IMR-90 (cell line): ENCODE data around the gene TMTC2. TPM values are rescaled to one million over a fixed set of nuclear protein-coding genes. Genes with fewer than 3 reads are reported as not detected.

Source experiments
- ATAC-seq: fragments of 200-7000 bp; cut with Tn5 transposase; 2 replicates; pipeline ENCODE4 v1.9.1; 2020; ENCODE audit warnings: low read depth, mild to moderate bottlenecking, moderate library complexity
- BruUV-seq: library from RNA; stranded (reverse); fragments of 400-500 nt; replicated peaks from 2 replicates; lab custom pipeline; 2021; lab: Mats Ljungman, UMichigan
- CTCF ChIA-PET: fragments of 300-600 bp; formaldehyde crosslinking; extraction: SDS; loops from one replicate; lab custom pipeline; 2021; ENCODE audit warnings: antibody characterized with exemption; lab: Yijun Ruan, JAX
- POLR2A ChIA-PET: fragments of 300-600 bp; sonication (Branson Sonifier 250); formaldehyde crosslinking; loops from one replicate; lab custom pipeline; 2022; ENCODE audit warnings: antibody characterized with exemption; ENCODE audit not compliant: unreplicated experiment; lab: Charles Lee
- DNase-seq: peaks from one replicate; pipeline ENCODE4 v3.0.0; 2013
- H2AFZ ChIP-seq: replicated peaks from 2 replicates; pipeline ENCODE3; 2013; ENCODE audit warnings: low read length, mild to moderate bottlenecking; ENCODE audit not compliant: poor library complexity
- H2AK5ac ChIP-seq: 2 replicates; pipeline ENCODE4 v1.6.1; 2013; ENCODE audit warnings: low read depth, low read length, inconsistent platforms
- H2AK9ac ChIP-seq: replicated peaks from 2 replicates; pipeline ENCODE3; 2013; ENCODE audit warnings: mild to moderate bottlenecking, low read depth, low read length, moderate library complexity; ENCODE audit not compliant: poor library complexity
- H2BK120ac ChIP-seq: 2 replicates; pipeline ENCODE4 v1.6.1; 2013; ENCODE audit warnings: low read depth, low read length, inconsistent platforms
- H2BK15ac ChIP-seq: 3 replicates; pipeline ENCODE4 v1.6.1; 2013; ENCODE audit warnings: low read depth, low read length, inconsistent platforms
- H2BK20ac ChIP-seq: 2 replicates; pipeline ENCODE4 v1.6.1; 2013; ENCODE audit warnings: low read depth, mild to moderate bottlenecking, inconsistent platforms, low read length, moderate library complexity
- H2BK5ac ChIP-seq: 2 replicates; pipeline ENCODE4 v1.6.1; 2013; ENCODE audit warnings: mild to moderate bottlenecking, low read depth, low read length, inconsistent platforms; ENCODE audit not compliant: poor library complexity, severe bottlenecking
- H3K14ac ChIP-seq: replicated peaks from 2 replicates; pipeline ENCODE4 v1.6.1; 2013; ENCODE audit warnings: low read depth, low read length, inconsistent platforms
- H3K18ac ChIP-seq: 2 replicates; pipeline ENCODE4 v1.6.1; 2013; ENCODE audit warnings: low read depth, low read length, control low read depth
- H3K23ac ChIP-seq: 2 replicates; pipeline ENCODE4 v1.6.1; 2013; ENCODE audit warnings: low read depth, low read length, inconsistent platforms
- H3K27ac ChIP-seq: 2 replicates; pipeline ENCODE4 v1.5.1; 2013; ENCODE audit warnings: mild to moderate bottlenecking, control low read depth, low read length; ENCODE audit not compliant: insufficient read depth
- H3K27me3 ChIP-seq: 2 replicates; pipeline ENCODE4 v1.6.1; 2013; ENCODE audit warnings: low read length; ENCODE audit not compliant: control insufficient read depth, insufficient read depth
- H3K36me3 ChIP-seq: 2 replicates; pipeline ENCODE4 v1.6.1; 2013; ENCODE audit warnings: low read length, mixed read lengths; ENCODE audit not compliant: control insufficient read depth, insufficient read depth
- H3K4ac ChIP-seq: 2 replicates; pipeline ENCODE4 v1.6.1; 2013; ENCODE audit warnings: low read depth, low read length, inconsistent platforms
- H3K4me1 ChIP-seq: 2 replicates; pipeline ENCODE4 v1.6.1; 2013; ENCODE audit warnings: low read length, mixed read lengths; ENCODE audit not compliant: control insufficient read depth, insufficient read depth
- H3K4me2 ChIP-seq: 2 replicates; pipeline ENCODE4 v1.6.1; 2013; ENCODE audit warnings: low read depth, mild to moderate bottlenecking, control low read depth, low read length, moderate library complexity
- H3K4me3 ChIP-seq: 2 replicates; pipeline ENCODE4 v1.5.1; 2013; ENCODE audit warnings: low read depth, mild to moderate bottlenecking, control low read depth, low read length, moderate library complexity; ENCODE audit not compliant: insufficient read depth
- H3K56ac ChIP-seq: 2 replicates; pipeline ENCODE4 v1.6.1; 2013; ENCODE audit warnings: low read length, inconsistent platforms; ENCODE audit not compliant: insufficient read depth; ENCODE audit errors: extremely low read depth
- H3K79me1 ChIP-seq, 2 experiments: 2 replicates each; pipeline ENCODE4 v1.6.1; 2013; ENCODE audit warnings: low read length in 2 of 2, inconsistent platforms in 1 of 2, low read depth in 1 of 2
- H3K9ac ChIP-seq: 2 replicates; pipeline ENCODE4 v1.6.1; 2013; ENCODE audit warnings: low read depth, low read length, control low read depth
- H3K9me1 ChIP-seq: 2 replicates; pipeline ENCODE4 v1.6.1; 2013; ENCODE audit warnings: low read length, inconsistent platforms; ENCODE audit not compliant: insufficient read depth
- H3K9me3 ChIP-seq: 2 replicates; pipeline ENCODE4 v1.6.1; 2013; ENCODE audit warnings: low read length; ENCODE audit not compliant: control insufficient read depth, insufficient read depth
- H4K20me1 ChIP-seq: 2 replicates; pipeline ENCODE4 v1.6.1; 2013; ENCODE audit warnings: low read length, inconsistent platforms; ENCODE audit not compliant: insufficient read depth
- H4K5ac ChIP-seq: 2 replicates; pipeline ENCODE4 v1.6.1; 2013; ENCODE audit warnings: mild to moderate bottlenecking, low read depth, low read length, control low read depth
- H4K8ac ChIP-seq, 2 experiments: 2 replicates each; pipeline ENCODE4 v1.6.1; 2013; ENCODE audit warnings: low read depth in 2 of 2, low read length in 2 of 2, control low read depth in 1 of 2, inconsistent platforms in 1 of 2
- H4K91ac ChIP-seq: 2 replicates; pipeline ENCODE4 v1.6.1; 2013; ENCODE audit warnings: low read depth, low read length, inconsistent platforms; ENCODE audit not compliant: insufficient read depth
- CEBPB ChIP-seq: IDR thresholded peaks from 2 replicates; pipeline ENCODE4 v1.6.1; 2012; ENCODE audit warnings: low read depth, low read length, improper control_type of control experiment
- FOS ChIP-seq: fragments of 150-350 bp; IDR thresholded peaks from 2 replicates; pipeline ENCODE4 v1.6.1; 2016; ENCODE audit warnings: low read depth, low read length
- MAFK ChIP-seq: IDR thresholded peaks from 2 replicates; pipeline ENCODE4 v1.6.1; 2012; ENCODE audit warnings: low read depth, low read length, improper control_type of control experiment
- MXI1 ChIP-seq: IDR thresholded peaks from 2 replicates; pipeline ENCODE4 v1.6.1; 2012; ENCODE audit warnings: low read depth, mild to moderate bottlenecking, low read length, moderate library complexity, borderline replicate concordance
- POLR2A ChIP-seq: IDR thresholded peaks from 2 replicates; pipeline ENCODE4 v1.6.1; 2012; ENCODE audit warnings: mild to moderate bottlenecking, low read depth, low read length
- RCOR1 ChIP-seq: IDR thresholded peaks from 2 replicates; pipeline ENCODE4 v1.6.1; 2012; ENCODE audit warnings: mild to moderate bottlenecking, low read length, improper control_type of control experiment; ENCODE audit not compliant: insufficient replicate concordance
- RFX5 ChIP-seq: IDR thresholded peaks from 2 replicates; pipeline ENCODE4 v1.8.0; 2012; ENCODE audit warnings: low read depth, mild to moderate bottlenecking, low read length, moderate library complexity
- WGBS, 2 experiments: methylation state at CpG; one replicate each; pipeline versions ENCODE4 v1.1.5 to v1.1.7; 2013; ENCODE audit warnings: missing lambda C conversion rate in 2 of 2; ENCODE audit not compliant: insufficient read length in 1 of 2; ENCODE audit errors: extremely low coverage in 2 of 2; 5-methylcytosine and 5-hydroxymethylcytosine counted together
- dilution Hi-C: fragments of 300-500 bp; cut with HindIII; formaldehyde crosslinking; loops from one replicate; pipeline ENCODE4 v1.14.3; 2018; ENCODE audit warnings: low sequenced_read_pairs; ENCODE audit not compliant: unreplicated experiment
- in situ Hi-C: fragments of 300-500 bp; cut with MboI; formaldehyde crosslinking; loops from 3 replicates; pipeline ENCODE4 v1.14.3; 2019; ENCODE audit warnings: low sequenced_read_pairs, inconsistent platforms, mixed read lengths
- intact Hi-C: fragments of 100-400 bp; cut with micrococcal nuclease; formaldehyde crosslinking; loops from 2 replicates; pipeline ENCODE4 v1.10.0; 2022
- polyA plus RNA-seq, 3 experiments: library from polyadenylated mRNA; depleted of rRNA; stranded (reverse); fragments of >200 nt; gene quantifications; 2 replicates each; pipeline ENCODE4 v1.2.3, GENCODE V29; 2012; ENCODE audit warnings: low replicate concordance in 1 of 3
- total RNA-seq: library from RNA; depleted of rRNA; stranded (reverse); fragments of >200 nt; gene quantifications from 2 replicates; pipeline ENCODE4 v1.2.3, GENCODE V29; 2012
- TF ChIP-seq, protein P1 (sequence below): conservative IDR thresholded peaks from 2 replicates; pipeline ENCODE4 v1.5.1; 2012; ENCODE audit warnings: mild to moderate bottlenecking, low read depth, low read length, improper control_type of control experiment
- TF ChIP-seq, protein P2 (sequence below): fragments of 150-350 bp; IDR thresholded peaks from 2 replicates; pipeline ENCODE4 v1.6.1; 2016; ENCODE audit warnings: low read depth, mild to moderate bottlenecking, low read length, moderate library complexity, borderline replicate concordance

Gene TMTC2
- total and polyA plus RNA-seq, 2 of the 4 experiments (the other 2 are of a cell fraction): 0.56 to 1.4 TPM

DNA sequence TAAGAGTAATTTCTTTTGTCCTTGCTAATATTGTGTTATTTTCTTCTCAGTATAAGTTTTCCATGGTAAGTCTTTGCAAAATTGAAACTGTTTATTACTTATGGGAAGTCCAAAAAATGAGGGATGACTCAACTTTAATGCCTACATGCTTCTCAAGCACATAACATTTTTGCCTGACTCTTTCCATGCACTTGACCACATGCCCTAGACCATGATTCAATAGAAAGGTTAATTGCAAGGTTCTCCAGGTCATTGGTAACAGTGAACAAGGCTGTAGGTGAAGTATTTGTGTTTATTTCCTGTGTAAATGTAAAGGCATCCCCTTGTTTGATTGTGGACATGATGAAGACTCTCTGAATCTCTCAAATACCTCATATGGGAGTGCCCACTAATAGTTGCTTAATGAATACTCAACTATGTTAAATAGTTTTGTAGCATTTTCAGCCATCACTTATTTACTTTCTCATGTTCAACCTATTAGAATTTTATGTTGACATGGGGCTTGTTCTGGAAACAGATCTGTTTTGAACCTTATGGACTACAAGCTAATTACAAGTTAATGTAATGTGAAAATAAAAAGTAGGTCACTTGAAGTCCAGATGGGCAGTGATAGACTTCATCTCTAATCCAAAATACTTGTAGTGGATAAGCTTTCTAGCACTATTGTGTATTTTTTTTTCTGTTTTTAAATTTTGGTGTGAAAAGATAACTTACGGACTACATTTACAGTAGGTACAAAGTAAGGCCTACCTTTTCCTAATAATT, 131.7 kb downstream of the TMTC2 start:
- Histone ChIP-seq H3K4me2 (no peak overlapping the region), H2BK15ac (no peak overlapping the region), H3K18ac (no peak overlapping the region), H4K5ac (no peak overlapping the region), H3K4me1 (no peaks in the 10 kb centered on the region), H4K91ac (no peak overlapping the region), H3K27ac (no peak overlapping the region), H2BK120ac (no peak overlapping the region), H4K20me1 (no peaks in the 10 kb centered on the region), H3K14ac (no peak overlapping the region), H3K4me3 (no peak overlapping the region), H3K9ac (no peak overlapping the region), H2BK20ac (no peak overlapping the region), H3K36me3 (no peaks in the 10 kb centered on the region), H2AFZ (no peak overlapping the region), H3K27me3 (no peaks in the 10 kb centered on the region), H3K9me3 (no peaks in the 10 kb centered on the region), H2BK5ac (no peak overlapping the region), H3K4ac (no peak overlapping the region), H4K8ac (no peak overlapping the region), H3K9me1 (no peaks in the 10 kb centered on the region), H3K56ac (no peak overlapping the region), H3K79me1 (no peaks in the 10 kb centered on the region), H3K23ac (no peak overlapping the region), H2AK5ac (no peak overlapping the region), H2AK9ac (no peak overlapping the region)
- intact Hi-C loops (no loop called here), in situ Hi-C loops (no loop called here), dilution Hi-C loops (no loop called here)
- no peak for ATAC-seq
- WGBS, 2 experiments: no CpG with 5 or more reads among the region's 1 CpG
- TF ChIP-seq, protein P1, sequence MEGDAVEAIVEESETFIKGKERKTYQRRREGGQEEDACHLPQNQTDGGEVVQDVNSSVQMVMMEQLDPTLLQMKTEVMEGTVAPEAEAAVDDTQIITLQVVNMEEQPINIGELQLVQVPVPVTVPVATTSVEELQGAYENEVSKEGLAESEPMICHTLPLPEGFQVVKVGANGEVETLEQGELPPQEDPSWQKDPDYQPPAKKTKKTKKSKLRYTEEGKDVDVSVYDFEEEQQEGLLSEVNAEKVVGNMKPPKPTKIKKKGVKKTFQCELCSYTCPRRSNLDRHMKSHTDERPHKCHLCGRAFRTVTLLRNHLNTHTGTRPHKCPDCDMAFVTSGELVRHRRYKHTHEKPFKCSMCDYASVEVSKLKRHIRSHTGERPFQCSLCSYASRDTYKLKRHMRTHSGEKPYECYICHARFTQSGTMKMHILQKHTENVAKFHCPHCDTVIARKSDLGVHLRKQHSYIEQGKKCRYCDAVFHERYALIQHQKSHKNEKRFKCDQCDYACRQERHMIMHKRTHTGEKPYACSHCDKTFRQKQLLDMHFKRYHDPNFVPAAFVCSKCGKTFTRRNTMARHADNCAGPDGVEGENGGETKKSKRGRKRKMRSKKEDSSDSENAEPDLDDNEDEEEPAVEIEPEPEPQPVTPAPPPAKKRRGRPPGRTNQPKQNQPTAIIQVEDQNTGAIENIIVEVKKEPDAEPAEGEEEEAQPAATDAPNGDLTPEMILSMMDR: no peak
- TF ChIP-seq MXI1 (no peak), RFX5 (no peak), MAFK (no peak), CEBPB (no peak), FOS (no peak), RCOR1 (no peak), POLR2A (no peak)
- TF ChIP-seq, protein P2, sequence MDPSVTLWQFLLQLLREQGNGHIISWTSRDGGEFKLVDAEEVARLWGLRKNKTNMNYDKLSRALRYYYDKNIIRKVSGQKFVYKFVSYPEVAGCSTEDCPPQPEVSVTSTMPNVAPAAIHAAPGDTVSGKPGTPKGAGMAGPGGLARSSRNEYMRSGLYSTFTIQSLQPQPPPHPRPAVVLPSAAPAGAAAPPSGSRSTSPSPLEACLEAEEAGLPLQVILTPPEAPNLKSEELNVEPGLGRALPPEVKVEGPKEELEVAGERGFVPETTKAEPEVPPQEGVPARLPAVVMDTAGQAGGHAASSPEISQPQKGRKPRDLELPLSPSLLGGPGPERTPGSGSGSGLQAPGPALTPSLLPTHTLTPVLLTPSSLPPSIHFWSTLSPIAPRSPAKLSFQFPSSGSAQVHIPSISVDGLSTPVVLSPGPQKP: no peak
- BruUV-seq: no TSS peak
- DNase-seq: peak; percentile 6
- ChIA-PET CTCF (no interaction called here), POLR2A (no interaction called here)
